B cell (primary cell): ENCODE measurements around the gene EIPR1. TPM values are rescaled to one million over a fixed set of nuclear protein-coding genes. Genes with fewer than 3 reads are reported as not detected.

Experiments used
- ATAC-seq: fragments of 200-7000 bp; cut with Tn5 transposase; one replicate; pipeline ENCODE4 v1.10.0; 2021; ENCODE audit warnings: low read depth, mild to moderate bottlenecking, moderate number of reproducible peaks, moderate library complexity
- CTCF ChIA-PET: fragments of 350-600 bp; sonication (Branson Sonifier 250); formaldehyde crosslinking; loops from one replicate; lab custom pipeline; 2021; ENCODE audit warnings: antibody characterized with exemption, inconsistent platforms; lab: Charles Lee
- POLR2A ChIA-PET: fragments of 350-600 bp; sonication (Branson Sonifier 250); formaldehyde crosslinking; loops from one replicate; lab custom pipeline; 2021; ENCODE audit warnings: antibody characterized with exemption; lab: Charles Lee
- DNase-seq: peaks from one replicate; pipeline ENCODE4 v3.0.0; 2013
- H2AFZ ChIP-seq: 2 replicates; pipeline ENCODE4 v1.6.1; 2012; ENCODE audit warnings: mild to moderate bottlenecking, low read depth, low read length; ENCODE audit not compliant: insufficient read depth, poor library complexity, severe bottlenecking
- H3K27ac ChIP-seq, 2 donors: 1 replicate in 1 of 2; 2 replicates in 1 of 2; pipeline ENCODE4 v1.5.1; 2012 to 2013; ENCODE audit warnings: low read length in 2 of 2, mild to moderate bottlenecking in 2 of 2, moderate library complexity in 1 of 2
- H3K27me3 ChIP-seq, 4 experiments: fragments of 200-600 bp in 1 of 4; sonication (generic) in 1 of 4; replicated peaks in 1 of 4; 1 replicate in 2 of 4; 2 replicates in 2 of 4; pipeline versions ENCODE4 v1.6.1 to v1.7.0; 2013 to 2016; ENCODE audit warnings: low read length in 3 of 4, mild to moderate bottlenecking in 2 of 4, mixed read lengths in 1 of 4, moderate library complexity in 1 of 4; ENCODE audit not compliant: insufficient read depth in 4 of 4, control insufficient read depth in 3 of 4; ENCODE audit errors: control extremely low read depth in 1 of 4
- H3K36me3 ChIP-seq, 2 experiments: replicated peaks in 1 of 2; 1 replicate in 1 of 2; 2 replicates in 1 of 2; pipeline versions ENCODE4 v1.6.1 to v1.7.1; 2013; ENCODE audit warnings: low read length in 1 of 2; ENCODE audit not compliant: insufficient read depth in 2 of 2, control insufficient read depth in 1 of 2; ENCODE audit errors: control extremely low read depth in 1 of 2, extremely low read depth in 1 of 2
- H3K4me1 ChIP-seq, 2 donors: fragments of 200-600 bp in 1 of 2; sonication (generic) in 1 of 2; 1 replicate in 1 of 2; 2 replicates in 1 of 2; pipeline versions ENCODE4 v1.5.1 to v1.6.1; 2013 to 2017; ENCODE audit warnings: low read length in 2 of 2; ENCODE audit not compliant: control insufficient read depth in 2 of 2, insufficient read depth in 2 of 2
- H3K4me2 ChIP-seq: replicated peaks from 2 replicates; pipeline ENCODE3; 2012; ENCODE audit warnings: mild to moderate bottlenecking, low read depth, low read length; ENCODE audit not compliant: poor library complexity, severe bottlenecking
- H3K4me3 ChIP-seq, 5 experiments: fragments of 200-600 bp in 1 of 5; sonication (generic) in 1 of 5; 1 replicate in 3 of 5; 2 replicates in 2 of 5; pipeline versions ENCODE4 v1.5.1 to v1.7.0; 2011 to 2016; ENCODE audit warnings: low read length in 4 of 5, mild to moderate bottlenecking in 4 of 5, low read depth in 2 of 5, control low read depth in 1 of 5, moderate library complexity in 1 of 5; ENCODE audit not compliant: insufficient read depth in 1 of 5; ENCODE audit errors: control extremely low read depth in 1 of 5, extremely low read depth in 1 of 5
- H3K79me2 ChIP-seq: fragments of 200-600 bp; sonication (generic); one replicate; pipeline ENCODE4 v1.6.0; 2016; ENCODE audit warnings: low read length; ENCODE audit not compliant: control insufficient read depth, insufficient read depth
- H3K9ac ChIP-seq: fragments of 200-600 bp; sonication (generic); 2 replicates; pipeline ENCODE4 v1.6.1; 2017; ENCODE audit warnings: mild to moderate bottlenecking, low read length, moderate library complexity
- H3K9me3 ChIP-seq, 3 donors: one replicate each; pipeline versions ENCODE4 v1.6.1 to v1.7.1; 2013; ENCODE audit warnings: low read length in 2 of 3; ENCODE audit not compliant: control insufficient read depth in 2 of 3, insufficient read depth in 1 of 3; ENCODE audit errors: control extremely low read depth in 1 of 3
- H4K20me1 ChIP-seq: 2 replicates; pipeline ENCODE4 v1.6.0; 2012; ENCODE audit warnings: mild to moderate bottlenecking, low read length; ENCODE audit not compliant: insufficient read depth, control insufficient read depth, poor library complexity, severe bottlenecking
- H3K27ac Mint-ChIP-seq: one replicate; pipeline ENCODE4 v1.8.0; 2021; ENCODE audit warnings: mixed read lengths
- H3K27me3 Mint-ChIP-seq: one replicate; pipeline ENCODE4 v1.8.0; 2021; ENCODE audit warnings: mixed read lengths
- H3K4me1 Mint-ChIP-seq: one replicate; pipeline ENCODE4 v1.8.0; 2021; ENCODE audit warnings: mixed read lengths
- H3K4me3 Mint-ChIP-seq: one replicate; pipeline ENCODE4 v1.8.0; 2021; ENCODE audit warnings: mixed read lengths
- H3K9me3 Mint-ChIP-seq: one replicate; pipeline ENCODE4 v1.8.0; 2022; ENCODE audit warnings: mixed read lengths; ENCODE audit not compliant: insufficient read depth
- EZH2 ChIP-seq: IDR thresholded peaks from 2 replicates; pipeline ENCODE4 v1.6.1; 2012; ENCODE audit warnings: borderline replicate concordance, low read depth, mild to moderate bottlenecking, moderate library complexity, low read length; ENCODE audit not compliant: insufficient read depth, poor library complexity, severe bottlenecking
- WGBS: methylation state at CpG from one replicate; pipeline ENCODE4 v1.1.5; 2013; ENCODE audit warnings: missing lambda C conversion rate; ENCODE audit not compliant: insufficient coverage; 5-methylcytosine and 5-hydroxymethylcytosine counted together
- intact Hi-C: fragments of 100-400 bp; cut with micrococcal nuclease; formaldehyde crosslinking; loops from one replicate; pipeline ENCODE4 v1.10.0; 2022
- polyA plus RNA-seq: library from polyadenylated mRNA; depleted of rRNA; stranded (reverse); fragments of >200 nt; gene quantifications from 2 replicates; pipeline ENCODE4 v1.2.3, GENCODE V29; 2012
- total RNA-seq, 2 donors: library from RNA; stranded (reverse); fragments of 120-200 nt in 1 of 2; gene quantifications; 1 replicate in 1 of 2; 2 replicates in 1 of 2; pipeline versions ENCODE4 v1.2.3 to v1.2.4, GENCODE V29; 2013 to 2022
- TF ChIP-seq, protein P1 (sequence below): fragments of 200-600 bp; IDR thresholded peaks from one replicate; pipeline ENCODE4 v1.8.0; 2022; ENCODE audit warnings: antibody characterized with exemption, mild to moderate bottlenecking

Gene EIPR1
- total and polyA plus RNA-seq, 2 donors (not counting 1 experiment from before 2014, with no cell fraction given): 31.8 to 37.0 TPM

DNA sequence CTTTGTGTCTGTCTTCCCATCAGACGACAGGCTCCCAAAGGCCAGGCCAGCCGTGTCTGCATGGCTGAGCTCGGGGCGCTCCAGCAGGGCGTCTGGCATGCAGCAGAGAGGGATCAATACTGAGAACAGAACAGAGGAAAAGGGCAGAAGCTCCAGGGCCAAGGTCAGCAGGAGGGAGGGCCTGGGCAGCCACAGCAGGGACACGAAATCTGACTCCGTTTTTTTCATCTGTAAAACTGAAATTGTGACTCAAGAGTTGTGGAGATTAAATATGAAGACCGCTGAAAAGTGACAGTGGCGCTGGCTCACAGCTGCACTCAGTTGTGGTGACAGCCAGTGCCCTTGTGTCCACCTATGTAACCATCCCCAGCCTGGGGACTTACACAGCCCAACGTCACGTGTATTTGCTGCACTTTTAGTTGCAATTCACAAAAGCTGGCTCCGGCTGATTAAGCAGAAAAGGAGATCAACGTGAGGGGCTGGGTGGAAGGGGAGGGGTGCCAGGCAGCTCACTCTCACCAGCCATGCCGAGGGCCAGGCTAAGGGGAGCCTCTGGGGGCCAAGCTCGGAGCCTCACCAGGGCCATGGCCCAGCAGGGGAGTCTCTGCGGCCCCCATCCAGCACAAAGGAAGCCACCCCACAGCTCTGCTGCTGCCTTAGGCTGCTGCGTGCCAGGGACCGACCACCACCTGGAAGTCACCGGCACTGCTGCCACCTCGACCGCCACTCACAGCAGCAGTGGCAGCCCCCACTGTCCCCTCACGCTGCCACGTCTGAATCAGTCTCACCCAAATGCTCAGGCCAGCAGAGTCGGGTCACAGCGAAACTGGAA is 74.7 kb downstream of the EIPR1 start:
- peak overlapping the region; percentile 61 for H3K27ac Mint-ChIP-seq
- Histone ChIP-seq H3K27ac (peak overlapping the region in 1 of 2 donors; percentile 4), H3K4me1 (peaks cover 0 to 7% of the 10 kb centered on the region in 2 donors), H4K20me1 (peaks cover 6% of the 10 kb centered on the region), H2AFZ (peak overlapping the region; percentile 20), H3K36me3 (peaks cover 0 to 12% of the 10 kb centered on the region in 2 experiments), H3K9ac (no peak overlapping the region), H3K9me3 (no peaks in the 10 kb centered on the region), H3K4me2 (peak overlapping the region; percentile 59), H3K4me3 (peak overlapping the region in 1 of 5 experiments; percentile 25), H3K79me2 (peaks cover 29% of the 10 kb centered on the region), H3K27me3 (no peaks in the 10 kb centered on the region)
- ChIA-PET CTCF (interaction anchor here (0.6 to 1.7 kb wide), 6 partner anchors 10 to 301 kb away, joined by 3 to 6 read pairs (median 3); no protein-coding TSS in a partner anchor), POLR2A (no interaction called here)
- no peak for TF ChIP-seq EZH2
- TF ChIP-seq, protein P1, sequence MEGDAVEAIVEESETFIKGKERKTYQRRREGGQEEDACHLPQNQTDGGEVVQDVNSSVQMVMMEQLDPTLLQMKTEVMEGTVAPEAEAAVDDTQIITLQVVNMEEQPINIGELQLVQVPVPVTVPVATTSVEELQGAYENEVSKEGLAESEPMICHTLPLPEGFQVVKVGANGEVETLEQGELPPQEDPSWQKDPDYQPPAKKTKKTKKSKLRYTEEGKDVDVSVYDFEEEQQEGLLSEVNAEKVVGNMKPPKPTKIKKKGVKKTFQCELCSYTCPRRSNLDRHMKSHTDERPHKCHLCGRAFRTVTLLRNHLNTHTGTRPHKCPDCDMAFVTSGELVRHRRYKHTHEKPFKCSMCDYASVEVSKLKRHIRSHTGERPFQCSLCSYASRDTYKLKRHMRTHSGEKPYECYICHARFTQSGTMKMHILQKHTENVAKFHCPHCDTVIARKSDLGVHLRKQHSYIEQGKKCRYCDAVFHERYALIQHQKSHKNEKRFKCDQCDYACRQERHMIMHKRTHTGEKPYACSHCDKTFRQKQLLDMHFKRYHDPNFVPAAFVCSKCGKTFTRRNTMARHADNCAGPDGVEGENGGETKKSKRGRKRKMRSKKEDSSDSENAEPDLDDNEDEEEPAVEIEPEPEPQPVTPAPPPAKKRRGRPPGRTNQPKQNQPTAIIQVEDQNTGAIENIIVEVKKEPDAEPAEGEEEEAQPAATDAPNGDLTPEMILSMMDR: no peak
- H3K9me3 Mint-ChIP-seq: no peaks in the 10 kb centered on the region
- intact Hi-C loops: loop anchor here (2.0 to 10.0 kb wide), 2 partner anchors 48 to 128 kb away; no protein-coding TSS in a partner anchor
- ATAC-seq (no peak), DNase-seq (no peak)
- 79% methylated on average over 24 of the region's 25 CpGs for WGBS
- peaks cover 11% of the 10 kb centered on the region for H3K4me1 Mint-ChIP-seq
- peak overlapping the region; percentile 57 for H3K4me3 Mint-ChIP-seq
- H3K27me3 Mint-ChIP-seq: no peaks in the 10 kb centered on the region

DNA sequence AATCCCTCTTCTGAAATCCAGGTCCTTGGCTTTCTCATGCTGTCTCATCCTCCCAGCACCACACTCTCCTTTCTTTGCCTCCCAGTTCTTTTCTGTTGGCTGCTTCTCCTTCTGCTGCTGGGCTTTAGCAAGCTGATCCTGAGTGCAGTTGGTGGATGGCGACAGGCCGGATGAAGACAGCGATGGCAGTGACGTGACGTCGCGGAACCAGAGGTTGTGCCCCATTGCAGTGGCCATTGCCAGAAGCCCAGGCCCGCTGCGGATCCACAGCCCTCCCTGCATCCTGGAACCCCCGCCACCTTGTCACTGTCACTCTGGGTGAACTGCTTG is 75.2 kb downstream of the EIPR1 start:
- TF ChIP-seq, protein P1: no peak
- TF ChIP-seq EZH2: no peak
- Mint-ChIP-seq H3K4me3 (no peak overlapping the region), H3K9me3 (no peaks in the 10 kb centered on the region), H3K27me3 (no peaks in the 10 kb centered on the region), H3K27ac (no peak overlapping the region), H3K4me1 (peaks cover 11% of the 10 kb centered on the region)
- Histone ChIP-seq H3K27me3 (no peaks in the 10 kb centered on the region), H4K20me1 (peaks cover 7% of the 10 kb centered on the region), H3K4me3 (no peak overlapping the region), H3K4me2 (no peak overlapping the region), H3K9ac (no peak overlapping the region), H3K36me3 (peaks cover 0 to 12% of the 10 kb centered on the region in 2 experiments), H2AFZ (no peak overlapping the region), H3K79me2 (peaks cover 31% of the 10 kb centered on the region), H3K27ac (no peak overlapping the region), H3K4me1 (peaks cover 0 to 7% of the 10 kb centered on the region in 2 donors), H3K9me3 (no peaks in the 10 kb centered on the region)
- WGBS: 99% methylated on average over 10 of the region's 10 CpGs
- ChIA-PET CTCF (interaction anchor here (1.7 kb wide), 1 partner anchor 301 kb away, joined by 6 read pairs; no protein-coding TSS in a partner anchor), POLR2A (no interaction called here)
- ATAC-seq: no peak
- DNase-seq: no peak
- intact Hi-C loops: loop anchor here (2.0 to 10.0 kb wide), 2 partner anchors 48 to 128 kb away; no protein-coding TSS in a partner anchor
